ENCODE measurements around the gene THAP8. TPM values are rescaled to one million over a fixed set of nuclear protein-coding genes. Genes with fewer than 3 reads are reported as not detected.

THAP8 gene, protein sequence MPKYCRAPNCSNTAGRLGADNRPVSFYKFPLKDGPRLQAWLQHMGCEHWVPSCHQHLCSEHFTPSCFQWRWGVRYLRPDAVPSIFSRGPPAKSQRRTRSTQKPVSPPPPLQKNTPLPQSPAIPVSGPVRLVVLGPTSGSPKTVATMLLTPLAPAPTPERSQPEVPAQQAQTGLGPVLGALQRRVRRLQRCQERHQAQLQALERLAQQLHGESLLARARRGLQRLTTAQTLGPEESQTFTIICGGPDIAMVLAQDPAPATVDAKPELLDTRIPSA
- 1.3 and 2.7 TPM in 2 replicates for polyA plus RNA-seq

DNA sequence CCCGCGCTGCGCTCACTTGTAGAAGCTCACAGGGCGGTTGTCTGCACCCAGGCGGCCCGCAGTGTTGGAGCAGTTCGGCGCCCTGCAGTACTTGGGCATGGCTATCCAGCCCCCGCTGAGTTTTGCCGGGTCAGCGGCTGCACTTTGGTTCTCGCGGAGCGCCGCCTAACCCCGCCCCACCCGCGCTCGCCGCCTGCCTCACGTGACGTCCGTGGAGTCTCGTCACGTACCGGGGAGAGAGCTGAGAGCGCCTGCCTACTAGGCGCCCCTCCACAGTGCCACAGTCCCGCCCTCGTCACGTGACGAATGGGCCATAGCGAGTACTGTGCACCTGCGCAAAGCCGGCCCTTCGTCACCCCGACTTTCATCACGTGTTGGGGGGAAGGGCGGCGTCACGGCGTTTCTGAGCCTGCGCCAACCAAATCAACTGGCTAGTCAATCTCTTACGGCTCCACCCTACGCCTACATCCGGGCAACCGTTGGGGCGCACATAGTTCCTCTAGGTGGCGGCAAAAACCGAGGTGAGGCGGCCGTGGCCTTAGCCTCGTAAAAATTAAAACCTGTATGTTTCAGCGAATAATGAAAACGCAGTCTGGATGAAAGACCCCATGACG is at the start of gene THAP8:
THAP8 (minus strand) TSS at position 167 of the 614 bp plus-strand sequence; CDS start at position 99, 68 bp downstream.

DNA sequence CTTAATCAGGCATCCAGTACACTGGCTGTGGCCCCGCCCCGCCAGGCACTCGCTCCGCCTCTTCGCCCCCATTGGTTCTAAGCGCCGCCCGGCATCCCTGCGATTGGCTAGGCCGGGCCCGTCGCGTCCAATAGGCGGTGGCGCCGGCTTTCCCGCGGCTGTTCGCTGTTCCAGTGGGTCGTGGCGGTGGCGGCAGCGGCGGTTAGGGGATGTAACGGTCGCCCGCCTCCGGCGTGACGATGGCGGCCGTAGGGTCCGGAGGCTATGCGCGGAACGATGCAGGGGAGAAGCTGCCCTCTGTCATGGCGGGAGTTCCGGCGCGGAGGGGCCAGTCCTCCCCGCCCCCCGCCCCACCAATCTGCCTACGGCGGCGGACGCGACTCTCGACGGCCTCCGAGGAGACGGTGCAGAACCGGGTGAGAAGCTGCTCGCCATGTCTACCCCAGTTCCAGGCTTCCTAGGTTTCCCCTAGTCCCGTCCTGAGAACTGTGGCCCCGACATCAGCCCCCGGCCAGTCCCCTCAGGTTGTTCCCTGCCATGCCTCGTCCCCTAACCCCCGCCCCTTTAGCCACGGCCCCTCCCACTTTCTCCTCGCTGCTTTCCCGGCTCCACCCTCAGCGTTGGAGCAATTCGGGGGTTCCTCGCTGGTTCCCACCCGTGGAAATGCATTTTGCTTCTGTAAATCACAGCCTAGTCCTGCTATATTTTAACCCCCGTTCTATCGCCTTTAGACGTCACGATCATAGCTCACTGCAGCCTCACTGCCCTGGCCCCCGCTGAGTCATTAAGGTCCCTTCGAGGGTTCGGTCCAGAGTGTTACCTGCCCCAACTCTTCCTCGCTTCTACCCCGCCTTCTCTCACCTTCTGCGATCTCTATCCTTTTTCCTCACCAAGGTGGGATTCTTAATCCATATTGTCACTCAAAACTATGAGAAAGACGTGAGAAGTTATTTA is 925 bp upstream of the THAP8 start, which contains the start of gene WDR62:
WDR62 (plus strand) TSS at position 165 of the 954 bp plus-strand sequence; CDS start at position 240, 75 bp downstream.

DNA sequence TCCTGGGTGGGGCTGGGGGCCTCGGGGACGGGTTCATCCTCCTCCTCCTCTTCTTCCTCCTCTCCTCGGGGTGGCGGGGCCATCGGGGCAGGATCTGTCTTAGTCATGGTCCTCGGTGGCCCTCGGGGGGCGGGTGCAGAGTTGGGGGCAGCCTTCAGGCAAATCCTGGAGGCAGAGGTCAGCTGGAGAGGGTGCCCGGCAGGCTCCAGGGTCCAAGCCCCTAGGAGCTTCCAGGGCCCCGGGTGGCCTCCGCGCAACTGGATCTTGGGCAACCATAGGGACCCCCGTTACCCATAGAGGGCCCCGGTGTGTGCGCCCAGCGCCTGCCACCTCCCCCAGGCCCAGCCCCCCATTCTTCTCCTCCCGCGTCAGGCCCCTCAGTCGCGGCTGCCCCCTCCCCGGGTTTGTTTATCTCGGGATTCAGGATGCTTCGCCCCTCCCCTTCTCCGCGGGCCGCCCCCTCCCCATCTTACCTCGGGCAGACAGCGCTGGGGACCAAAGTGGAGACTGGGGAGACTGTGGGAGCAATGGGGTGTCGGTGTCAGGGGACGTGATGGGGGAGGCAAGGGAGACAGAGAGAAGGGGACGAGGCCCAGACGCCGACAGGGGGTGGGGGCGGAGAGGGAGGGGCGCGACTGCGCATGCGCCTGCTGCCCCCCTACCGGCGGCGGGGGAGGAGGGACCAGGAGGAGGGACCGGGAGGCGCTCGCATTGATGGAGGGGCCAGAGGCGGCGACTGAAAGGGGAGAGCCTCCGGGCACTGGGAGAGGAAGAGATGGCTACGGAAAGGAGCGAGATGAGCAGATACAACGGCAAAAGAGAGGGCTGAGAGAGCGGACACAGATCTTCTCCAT is 21.6 kb downstream of the THAP8 start, which contains the start of gene CLIP3:
CLIP3 (minus strand) TSS at position 623 of the 854 bp plus-strand sequence; CDS start at position 107, 516 bp downstream.

DNA sequence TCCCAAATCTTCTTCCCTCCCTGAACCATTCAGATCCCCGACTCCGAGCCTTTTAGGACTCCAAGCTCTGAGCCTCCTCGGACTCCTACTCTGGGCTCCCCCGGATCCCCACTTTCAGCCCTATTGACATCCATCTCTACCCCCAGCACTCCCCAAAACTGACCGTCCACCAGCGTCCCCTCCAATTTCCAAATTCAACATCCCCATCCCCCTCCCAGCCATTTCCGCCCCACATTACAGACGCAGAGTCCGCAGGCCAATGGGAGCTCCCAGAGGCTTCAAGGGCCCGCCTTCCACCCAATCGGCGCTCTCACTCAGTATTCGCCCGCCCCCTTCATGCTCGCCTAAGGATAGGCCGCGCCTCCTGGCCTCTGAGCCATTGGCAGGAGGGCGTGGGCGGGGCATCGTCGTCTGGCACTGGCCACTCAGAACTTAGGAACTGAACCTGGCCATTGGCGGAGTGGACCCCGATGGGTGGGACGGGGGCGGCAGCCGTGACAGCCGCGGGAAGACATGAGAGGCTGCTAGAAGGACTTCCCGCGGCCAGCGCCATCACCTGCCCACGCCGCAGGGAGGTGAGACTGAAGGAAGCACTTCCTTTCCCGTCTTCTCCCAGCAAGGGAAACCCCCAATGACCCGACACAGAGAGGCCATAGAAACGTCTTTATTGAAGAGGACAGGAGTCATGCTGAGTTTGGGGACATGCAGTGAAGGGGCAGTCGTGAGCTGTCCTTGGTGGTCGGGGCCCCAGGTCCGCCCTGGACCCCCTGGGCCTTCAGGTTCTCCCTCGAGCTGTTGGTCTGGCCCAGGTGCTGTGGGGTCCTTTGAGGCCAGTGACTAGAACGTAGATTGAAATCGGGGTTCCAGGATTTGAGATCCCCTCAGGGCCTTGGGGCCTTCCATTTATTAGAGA is 39.8 kb downstream of the THAP8 start, which contains the start of gene ALKBH6:
ALKBH6 (minus strand) TSS at position 202 of the 913 bp plus-strand sequence. CDS start 816 bp downstream, outside the sequence.

DNA sequence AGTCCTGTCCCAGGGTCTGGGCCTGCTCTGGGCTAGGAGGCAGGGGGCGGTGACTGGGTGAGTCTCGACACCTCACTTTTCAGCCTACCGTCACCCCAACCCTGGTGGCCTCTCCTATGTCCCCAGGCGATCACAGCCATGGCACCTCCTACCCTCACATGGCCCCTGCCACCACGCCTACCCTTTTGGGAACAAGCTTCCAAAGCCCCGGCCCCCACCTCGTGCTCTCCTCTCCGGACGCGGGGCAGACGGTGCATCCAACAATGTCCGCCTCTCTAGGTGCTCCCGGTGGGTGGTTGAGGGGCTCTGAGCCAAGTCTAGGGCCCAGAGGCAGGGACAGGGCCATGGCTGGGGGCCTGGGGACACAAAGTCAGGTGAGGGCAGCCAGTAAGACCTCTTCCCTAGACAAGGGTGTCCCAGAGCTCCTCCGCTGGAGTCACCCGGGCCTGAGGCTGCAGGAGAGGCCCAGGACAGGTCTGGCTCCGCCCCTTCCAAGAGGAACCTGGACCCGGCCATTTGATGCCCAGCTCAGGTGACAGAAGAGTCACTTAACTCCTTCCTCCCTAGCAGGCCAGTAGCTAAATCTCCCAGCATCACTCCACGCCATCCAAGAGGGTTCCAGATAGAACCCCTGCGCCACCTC is 45.6 kb downstream of the THAP8 start, which contains the start of gene SYNE4:
SYNE4 (minus strand) TSS at position 478 of the 643 bp plus-strand sequence; CDS start at position 346, 132 bp downstream.

DNA sequence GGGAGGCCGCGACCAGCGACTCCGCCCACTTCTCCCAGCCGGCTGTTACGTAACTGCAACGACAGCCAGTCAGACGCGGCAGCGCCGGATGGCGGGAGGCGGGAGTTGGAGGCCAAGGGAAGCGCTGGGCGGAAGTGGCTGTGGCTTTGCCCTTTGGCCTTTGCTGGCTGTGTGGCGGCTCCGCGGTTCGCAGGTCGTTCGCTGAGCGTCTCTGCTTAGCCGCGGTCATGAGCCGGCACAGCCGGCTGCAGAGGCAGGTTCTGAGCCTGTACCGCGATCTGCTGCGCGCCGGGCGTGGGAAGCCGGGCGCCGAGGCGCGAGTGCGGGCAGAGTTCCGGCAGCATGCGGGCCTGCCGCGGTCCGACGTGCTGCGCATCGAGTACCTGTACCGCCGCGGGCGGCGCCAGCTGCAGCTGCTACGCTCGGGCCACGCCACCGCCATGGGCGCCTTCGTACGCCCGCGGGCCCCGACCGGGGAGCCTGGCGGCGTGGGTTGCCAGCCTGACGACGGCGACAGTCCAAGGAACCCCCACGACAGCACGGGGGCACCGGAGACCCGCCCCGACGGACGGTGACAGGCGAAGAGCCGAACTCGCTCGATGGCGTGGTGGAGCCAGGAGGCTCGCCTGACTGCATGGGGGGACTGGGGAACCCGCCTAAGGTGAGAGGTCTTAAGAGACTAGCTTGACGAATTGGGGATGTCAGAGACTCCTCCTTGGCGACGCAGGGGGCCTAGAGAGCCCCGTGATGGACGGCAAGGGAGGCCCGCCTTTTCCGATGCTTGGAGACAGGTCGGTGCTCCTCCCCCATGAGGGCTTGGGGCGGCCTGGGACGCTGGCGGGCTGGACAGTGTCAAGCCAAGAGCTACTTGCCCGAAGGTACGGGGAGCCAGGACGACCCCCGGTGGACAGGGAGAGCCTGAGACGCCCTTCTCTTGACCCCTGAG is 58.8 kb downstream of the THAP8 start, which contains the start of gene SDHAF1:
SDHAF1 (plus strand) TSS at position 141 of the 946 bp plus-strand sequence; CDS start at position 228, 87 bp downstream.

Other genes with a start within 250 kb of the THAP8 start
- gene PRODH2, start 241.4 kb downstream of the THAP8 start, polyA plus RNA-seq: not detected in 2 replicates
- gene NPHS1, start 201.8 kb downstream of the THAP8 start, polyA plus RNA-seq: 0.08 TPM in 1 of 2 replicates, not detected in the other
- gene KIRREL2, start 197.4 kb downstream of the THAP8 start, polyA plus RNA-seq: 1.1 TPM in 1 of 2 replicates, not detected in the other
- 223 and 377 TPM in 2 replicates for gene APLP1, start 185.7 kb downstream of the THAP8 start, polyA plus RNA-seq
- 1.5 and 1.8 TPM in 2 replicates for gene NFKBID, start 153.7 kb downstream of the THAP8 start, polyA plus RNA-seq
- 2.0 and 3.8 TPM in 2 replicates for gene HCST, start 151.8 kb downstream of the THAP8 start, polyA plus RNA-seq
- gene TYROBP, start 146.0 kb downstream of the THAP8 start, polyA plus RNA-seq: 0.70 TPM in 1 of 2 replicates, not detected in the other
- 0.15 and 0.60 TPM in 2 replicates for gene LRFN3, start 117.9 kb downstream of the THAP8 start, polyA plus RNA-seq
- gene SDHAF1, start 59.1 kb downstream of the THAP8 start, polyA plus RNA-seq: 6.4 and 14.1 TPM in 2 replicates
- gene SYNE4, start 45.5 kb downstream of the THAP8 start, polyA plus RNA-seq: 3.4 and 4.6 TPM in 2 replicates
- 1.9 and 9.9 TPM in 2 replicates for gene ALKBH6, start 40.1 kb downstream of the THAP8 start, polyA plus RNA-seq
- gene CLIP3, start 21.4 kb downstream of the THAP8 start, polyA plus RNA-seq: 34.3 and 46.5 TPM in 2 replicates
- gene WDR62, start 612 bp upstream of the THAP8 start, polyA plus RNA-seq: 1.9 TPM in 1 of 2 replicates, not detected in the other
- not detected in 2 replicates for gene OVOL3, start 56.9 kb upstream of the THAP8 start, polyA plus RNA-seq
- 314 and 340 TPM in 2 replicates for gene POLR2I, start 60.6 kb upstream of the THAP8 start, polyA plus RNA-seq
- 84.8 and 90.6 TPM in 2 replicates for gene TBCB, start 61.2 kb upstream of the THAP8 start, polyA plus RNA-seq
- gene CAPNS1, start 85.8 kb upstream of the THAP8 start, polyA plus RNA-seq: 272 and 360 TPM in 2 replicates
- 639 and 665 TPM in 2 replicates for gene COX7A1, start 98.2 kb upstream of the THAP8 start, polyA plus RNA-seq
- 0.69 and 5.6 TPM in 2 replicates for gene ZNF565, start 160.4 kb upstream of the THAP8 start, polyA plus RNA-seq
- 23.3 and 28.6 TPM in 2 replicates for gene ZNF146, start 160.8 kb upstream of the THAP8 start, polyA plus RNA-seq